ENCODE measurements around the gene ASIC5.

The ASIC5 gene

GRCh38 chr4:155879767-155880166 lies 13.7 kb upstream of the ASIC5 start:
- no peak for DNase-seq (ENCODE audit: low read depth)

GRCh38 chr4:155878611-155879010 lies 12.5 kb upstream of the ASIC5 start:
- DNase-seq (ENCODE audit: low read depth): no peak

- DNase-seq (ENCODE audit: low read depth): no peak
Observed at GRCh38 chr4:155877971-155878370, 11.9 kb upstream of the ASIC5 start.

GRCh38 chr4:155875878-155876277 lies 9.8 kb upstream of the ASIC5 start:
- no peak for DNase-seq (ENCODE audit: low read depth)

- no peak for DNase-seq (ENCODE audit: low read depth)
Observed at GRCh38 chr4:155855897-155856296, 10.2 kb downstream of the ASIC5 start.

GRCh38 chr4:155854582-155855226 lies 11.4 kb downstream of the ASIC5 start:
- no peak for DNase-seq (ENCODE audit: low read depth)

GRCh38 chr4:155853189-155853588 lies 12.9 kb downstream of the ASIC5 start:
- DNase-seq (ENCODE audit: low read depth): no peak

GRCh38 chr4:155849042-155849441 lies 17.0 kb downstream of the ASIC5 start:
- no peak for DNase-seq (ENCODE audit: low read depth)

- DNase-seq (ENCODE audit: low read depth): no peak
Observed at GRCh38 chr4:155846929-155847328, 19.1 kb downstream of the ASIC5 start.

- no peak for DNase-seq (ENCODE audit: low read depth)
Observed at GRCh38 chr4:155842080-155842479, 24.0 kb downstream of the ASIC5 start.

GRCh38 chr4:155837203-155837796 lies 28.8 kb downstream of the ASIC5 start:
- DNase-seq (ENCODE audit: low read depth): no peak

GRCh38 chr4:155832664-155833063 lies 33.4 kb downstream of the ASIC5 start:
- no peak for DNase-seq (ENCODE audit: low read depth)

GRCh38 chr4:155828628-155829027 lies 37.4 kb downstream of the ASIC5 start:
- DNase-seq (ENCODE audit: low read depth): no peak

- DNase-seq (ENCODE audit: low read depth): no peak
Observed at GRCh38 chr4:155822572-155822971, 43.5 kb downstream of the ASIC5 start.

GRCh38 chr4:155820887-155821518 lies 45.1 kb downstream of the ASIC5 start:
- no peak for DNase-seq (ENCODE audit: low read depth)

- no peak for DNase-seq (ENCODE audit: low read depth)
Observed at GRCh38 chr4:155819066-155819465, 47.0 kb downstream of the ASIC5 start.

GRCh38 chr4:155818639-155819038 lies 47.4 kb downstream of the ASIC5 start:
- DNase-seq (ENCODE audit: low read depth): no peak

GRCh38 chr4:155811083-155811482 lies 55.0 kb downstream of the ASIC5 start:
- DNase-seq (ENCODE audit: low read depth): no peak

- DNase-seq (ENCODE audit: low read depth): no peak
Observed at GRCh38 chr4:155809835-155810234, 56.2 kb downstream of the ASIC5 start.

GRCh38 chr4:155807021-155807420 lies 59.1 kb downstream of the ASIC5 start:
- no peak for DNase-seq (ENCODE audit: low read depth)

GRCh38 chr4:155805016-155805415 lies 61.1 kb downstream of the ASIC5 start:
- no peak for DNase-seq (ENCODE audit: low read depth)

GRCh38 chr4:155802190-155802959 lies 63.7 kb downstream of the ASIC5 start:
- no peak for DNase-seq (ENCODE audit: low read depth)
